Activated CD4-positive, CD25-positive, alpha-beta regulatory T cell (primary cell): ENCODE measurements around the gene PKIB.

Source experiments
- DNase-seq, 4 experiments: peaks; one replicate each; lab custom pipeline; 2025; lab: John Stamatoyannopoulos, UW

The PKIB gene

GRCh38 chr6:122669868-122670267, 59.7 kb downstream of the PKIB start:
- no peak for DNase-seq

- DNase-seq: no peak
These were observed 61.0 kb downstream of the PKIB start for GRCh38 chr6:122671251-122671650.

- DNase-seq: no peak
These were observed 63.2 kb downstream of the PKIB start for GRCh38 chr6:122673343-122673961.

GRCh38 chr6:122676146-122676545, 65.9 kb downstream of the PKIB start:
- DNase-seq: no peak

- no peak for DNase-seq
These were observed 66.5 kb downstream of the PKIB start for GRCh38 chr6:122676688-122677087.

- no peak for DNase-seq
These were observed 67.2 kb downstream of the PKIB start for GRCh38 chr6:122677406-122677805.

- no peak for DNase-seq
These were observed 68.6 kb downstream of the PKIB start for GRCh38 chr6:122678841-122679240.

GRCh38 chr6:122681705-122682104, 71.5 kb downstream of the PKIB start:
- no peak for DNase-seq

GRCh38 chr6:122683989-122684651, 73.9 kb downstream of the PKIB start:
- DNase-seq: no peak

GRCh38 chr6:122692175-122692598, 82.0 kb downstream of the PKIB start:
- DNase-seq: no peak

GRCh38 chr6:122692807-122693580, 82.8 kb downstream of the PKIB start:
- no peak for DNase-seq

GRCh38 chr6:122694075-122694474, 83.9 kb downstream of the PKIB start:
- DNase-seq: no peak

GRCh38 chr6:122694602-122695001, 84.4 kb downstream of the PKIB start:
- DNase-seq: no peak

GRCh38 chr6:122695188-122695587, 85.0 kb downstream of the PKIB start:
- DNase-seq: no peak

- no peak for DNase-seq
These were observed 85.9 kb downstream of the PKIB start for GRCh38 chr6:122696079-122696478.

GRCh38 chr6:122696853-122697252, 86.6 kb downstream of the PKIB start:
- no peak for DNase-seq

GRCh38 chr6:122697458-122697857, 87.3 kb downstream of the PKIB start:
- DNase-seq: no peak

- DNase-seq: no peak
These were observed 91.5 kb downstream of the PKIB start for GRCh38 chr6:122701666-122702065.

- DNase-seq: no peak
These were observed 92.6 kb downstream of the PKIB start for GRCh38 chr6:122702841-122703240.

- no peak for DNase-seq
These were observed 93.9 kb downstream of the PKIB start for GRCh38 chr6:122704066-122704465.

GRCh38 chr6:122709922-122710512, 99.8 kb downstream of the PKIB start:
- DNase-seq: no peak

- DNase-seq: no peak
These were observed 100.9 kb downstream of the PKIB start for GRCh38 chr6:122710908-122711635.
